NCI-H187 treated with DMSO at 0.1 percent for 48 hours (cell line): ENCODE measurements around the gene MED25.

Experiments
- DNase-seq: peaks from one replicate; lab custom pipeline; 2025; lab: John Stamatoyannopoulos, UW

The MED25 gene

DNA sequence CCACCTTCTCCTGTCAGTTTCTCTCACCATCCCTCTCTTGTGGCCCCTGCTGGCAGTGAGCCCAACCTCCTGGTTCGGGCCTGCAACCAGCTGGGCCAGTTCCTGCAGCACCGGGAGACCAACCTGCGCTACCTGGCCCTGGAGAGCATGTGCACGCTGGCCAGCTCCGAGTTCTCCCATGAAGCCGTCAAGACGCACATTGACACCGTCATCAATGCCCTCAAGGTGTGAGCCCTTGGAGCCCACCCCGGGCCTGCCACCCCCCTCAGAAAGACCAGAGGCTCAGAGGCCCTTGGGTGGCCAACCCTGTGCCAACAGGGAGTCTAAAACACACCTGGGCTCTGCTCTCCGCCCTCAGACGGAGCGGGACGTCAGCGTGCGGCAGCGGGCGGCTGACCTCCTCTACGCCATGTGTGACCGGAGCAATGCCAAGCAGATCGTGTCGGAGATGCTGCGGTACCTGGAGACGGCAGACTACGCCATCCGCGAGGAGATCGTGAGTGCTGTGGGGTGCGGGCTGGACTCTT is 18.8 kb upstream of the MED25 start:
- no peak for DNase-seq

GRCh38 chr19:49799798-49800376 is 18.2 kb upstream of the MED25 start:
- no peak for DNase-seq

DNA sequence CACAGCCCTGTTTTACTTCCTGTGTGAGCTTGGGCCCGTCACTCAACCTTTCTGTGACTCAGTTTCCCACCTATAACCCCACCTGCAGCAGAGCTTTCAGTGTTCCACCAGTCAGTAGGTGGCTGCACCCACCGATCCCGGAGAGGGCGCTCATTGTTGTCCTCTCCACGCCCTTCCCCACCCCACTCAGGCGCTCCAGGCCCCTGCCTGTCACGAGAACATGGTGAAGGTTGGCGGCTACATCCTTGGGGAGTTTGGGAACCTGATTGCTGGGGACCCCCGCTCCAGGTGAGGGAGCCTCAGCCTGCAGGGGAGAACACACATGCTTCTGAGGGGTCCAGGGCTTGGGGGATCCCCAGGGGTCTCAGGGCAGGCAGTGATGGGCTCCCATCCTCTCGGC is 17.3 kb upstream of the MED25 start:
- no peak for DNase-seq

DNA sequence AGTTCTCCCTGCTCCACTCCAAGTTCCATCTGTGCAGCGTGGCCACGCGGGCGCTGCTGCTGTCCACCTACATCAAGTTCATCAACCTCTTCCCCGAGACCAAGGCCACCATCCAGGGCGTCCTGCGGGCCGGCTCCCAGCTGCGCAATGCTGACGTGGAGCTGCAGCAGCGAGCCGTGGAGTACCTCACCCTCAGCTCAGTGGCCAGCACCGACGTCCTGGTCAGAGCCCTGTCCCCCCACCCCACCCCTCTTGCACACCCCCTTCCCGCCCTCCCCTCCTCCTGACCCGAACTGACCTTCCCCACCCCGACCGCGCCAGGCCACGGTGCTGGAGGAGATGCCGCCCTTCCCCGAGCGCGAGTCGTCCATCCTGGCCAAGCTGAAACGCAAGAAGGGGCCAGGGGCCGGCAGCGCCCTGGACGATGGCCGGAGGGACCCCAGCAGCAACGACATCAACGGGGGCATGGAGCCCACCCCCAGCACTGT is 16.6 kb upstream of the MED25 start:
- DNase-seq = no peak

- DNase-seq = no peak
These were observed 16.0 kb upstream of the MED25 start for GRCh38 chr19:49801966-49802661.

GRCh38 chr19:49802836-49803528 is 15.1 kb upstream of the MED25 start:
- no peak for DNase-seq

DNA sequence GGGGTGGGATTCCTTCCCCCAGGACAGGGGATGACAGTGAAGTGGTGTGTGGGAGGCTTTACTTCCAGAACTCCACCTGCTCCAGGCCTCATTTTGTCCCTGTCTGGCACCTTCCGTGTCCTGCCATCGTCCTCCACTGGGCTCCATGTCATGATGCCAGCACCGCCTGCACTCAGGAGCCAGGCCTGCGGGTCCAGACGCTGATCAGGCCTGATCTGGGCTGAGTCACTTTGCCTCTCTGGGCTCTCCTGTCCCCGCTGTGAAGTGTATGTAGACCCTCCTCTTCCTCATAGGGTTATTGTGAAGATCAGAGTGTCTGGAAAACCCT is 14.6 kb upstream of the MED25 start:
- DNase-seq = no peak

DNA sequence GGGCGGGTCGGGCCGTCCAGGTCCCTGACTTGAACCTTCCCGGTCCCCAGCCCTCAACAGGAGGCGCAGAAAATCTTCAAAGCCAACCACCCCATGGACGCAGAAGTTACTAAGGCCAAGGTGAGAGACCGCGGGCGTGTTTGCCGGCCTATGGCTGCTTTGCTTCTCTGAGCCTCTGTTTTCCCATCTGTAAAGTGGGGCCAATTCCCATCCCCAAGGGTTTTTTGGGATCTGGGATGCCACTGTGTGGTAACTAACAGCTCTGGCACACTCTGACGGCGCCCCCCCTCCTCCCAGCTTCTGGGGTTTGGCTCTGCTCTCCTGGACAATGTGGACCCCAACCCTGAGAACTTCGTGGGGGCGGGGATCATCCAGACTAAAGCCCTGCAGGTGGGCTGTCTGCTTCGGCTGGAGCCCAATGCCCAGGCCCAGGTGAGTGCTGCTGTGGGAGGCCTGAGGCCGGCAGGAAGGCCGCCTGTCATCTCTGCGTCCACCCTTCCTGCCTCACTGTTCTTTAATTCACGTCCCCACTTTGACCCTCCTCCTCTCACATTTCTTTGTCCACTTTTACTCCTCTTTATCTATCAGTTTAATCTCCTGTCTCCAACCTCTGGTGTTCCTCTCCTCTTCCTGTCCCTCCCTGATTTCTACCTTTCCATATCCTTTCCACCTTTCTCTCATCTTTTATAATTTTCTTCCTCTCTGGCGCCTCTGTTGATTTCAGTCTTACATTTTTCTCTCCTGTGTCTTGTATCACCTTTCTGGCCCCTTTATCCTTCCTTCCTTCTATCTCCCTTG is 12.1 kb upstream of the MED25 start:
- DNase-seq = no peak

DNA sequence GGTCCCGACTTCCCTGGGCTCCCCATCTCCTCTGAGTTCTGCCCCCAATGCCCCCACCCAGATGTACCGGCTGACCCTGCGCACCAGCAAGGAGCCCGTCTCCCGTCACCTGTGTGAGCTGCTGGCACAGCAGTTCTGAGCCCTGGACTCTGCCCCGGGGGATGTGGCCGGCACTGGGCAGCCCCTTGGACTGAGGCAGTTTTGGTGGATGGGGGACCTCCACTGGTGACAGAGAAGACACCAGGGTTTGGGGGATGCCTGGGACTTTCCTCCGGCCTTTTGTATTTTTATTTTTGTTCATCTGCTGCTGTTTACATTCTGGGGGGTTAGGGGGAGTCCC is 11.5 kb upstream of the MED25 start:
- DNase-seq = no peak

DNA sequence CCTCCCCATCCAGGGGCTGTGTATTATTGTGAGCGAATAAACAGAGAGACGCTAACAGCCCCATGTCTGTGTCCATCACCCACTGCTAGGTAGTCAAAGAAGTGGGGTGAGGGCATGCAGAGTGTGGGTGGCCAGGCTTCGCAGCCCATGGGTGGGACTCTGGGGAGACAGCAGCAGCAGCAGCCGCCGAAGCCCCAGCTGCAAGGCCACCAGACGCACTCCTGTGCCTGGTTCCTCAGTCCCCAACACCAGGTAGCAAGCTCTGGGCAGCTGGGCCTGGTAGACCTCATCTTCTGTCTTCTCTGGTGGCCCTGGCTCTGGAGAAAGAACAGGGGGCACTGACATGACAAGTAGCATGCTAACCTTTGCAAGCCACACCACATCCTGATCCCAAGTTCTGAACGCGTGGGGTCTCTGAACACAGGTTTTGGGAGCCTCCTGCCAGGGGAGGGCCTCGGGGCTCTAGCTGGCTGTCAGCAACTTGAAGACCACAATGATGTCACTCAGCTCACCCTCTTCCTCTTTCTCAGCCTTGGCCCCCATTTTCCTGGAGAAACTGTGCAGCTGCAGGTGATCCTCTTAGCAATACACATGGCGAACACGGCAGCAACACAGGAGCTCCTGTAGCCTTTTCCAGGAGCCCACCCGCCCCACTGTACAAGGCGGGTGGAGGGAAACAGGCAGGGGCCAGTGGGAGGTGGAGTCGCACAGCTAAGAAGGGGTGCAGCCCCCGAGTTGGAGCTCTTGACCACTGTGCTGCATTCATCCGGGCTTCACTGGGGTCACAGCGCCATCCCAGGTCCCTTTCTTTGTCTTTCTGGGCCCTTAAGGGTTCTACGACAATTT is 10.8 kb upstream of the MED25 start:
- DNase-seq = no peak

- DNase-seq = no peak
These were observed 10.0 kb upstream of the MED25 start for GRCh38 chr19:49807904-49808675.

DNA sequence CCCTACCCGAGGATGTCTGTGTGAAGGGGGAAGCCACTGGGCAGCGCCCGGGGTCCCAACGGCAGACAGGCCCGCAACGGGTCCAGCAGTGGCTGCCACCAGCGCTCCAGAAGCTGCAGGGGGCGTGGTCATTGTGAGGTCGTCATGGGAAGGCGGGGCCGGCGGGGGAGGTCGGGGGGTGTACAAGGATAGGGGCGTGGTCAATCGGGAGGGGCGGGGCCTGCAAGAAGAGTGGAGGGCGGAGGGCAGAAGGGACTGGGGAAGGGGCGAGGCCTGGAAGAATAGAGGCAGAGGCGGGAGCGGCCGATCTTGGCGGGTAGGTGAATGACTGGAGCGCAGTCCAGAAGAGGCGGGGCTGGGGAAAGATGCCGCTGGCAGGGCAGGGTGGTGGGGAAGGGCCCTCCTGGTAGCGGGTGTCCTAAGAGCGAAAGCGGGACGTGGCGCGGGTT is 9.4 kb upstream of the MED25 start:
- DNase-seq = peak; percentile 92

DNA sequence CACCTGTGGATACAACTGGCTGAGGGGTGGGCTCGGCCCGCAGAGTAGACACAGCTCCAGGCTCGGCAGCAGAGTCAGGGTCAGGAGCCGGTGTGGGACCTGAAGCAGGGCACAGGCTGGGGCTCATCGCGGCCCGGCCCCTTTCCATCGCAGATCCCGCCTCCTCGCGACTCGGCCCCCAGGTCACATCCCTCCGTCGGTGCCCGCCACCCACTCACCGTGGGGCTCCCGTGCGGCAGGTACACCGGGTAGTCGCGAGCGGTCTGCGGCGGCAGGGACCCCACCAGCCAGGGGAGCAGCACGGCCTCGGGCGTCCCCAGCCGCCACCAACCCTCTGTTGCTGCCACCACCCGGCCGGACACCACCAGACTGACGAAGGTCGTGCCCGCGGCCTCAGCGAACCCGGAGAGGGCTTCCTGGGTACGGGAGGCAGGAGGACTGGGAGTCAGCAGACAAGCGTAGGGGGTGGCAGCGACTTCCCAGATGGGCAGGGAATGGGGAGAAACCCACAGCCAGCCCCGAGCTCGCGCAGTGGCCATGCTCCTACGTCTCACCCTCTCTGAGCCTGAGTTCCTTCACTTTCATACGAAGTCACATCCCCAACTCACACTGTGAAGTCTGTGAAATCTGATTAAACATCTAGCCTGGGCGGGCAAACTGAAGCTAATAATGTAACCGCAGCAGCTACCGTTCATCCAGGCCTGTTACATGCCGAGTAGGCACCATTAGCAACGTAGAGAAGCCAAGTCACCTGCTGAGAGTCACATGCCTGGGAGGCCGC is 8.7 kb upstream of the MED25 start:
- no peak for DNase-seq

GRCh38 chr19:49809941-49810389 is 8.1 kb upstream of the MED25 start:
- DNase-seq = peak; percentile 33

DNA sequence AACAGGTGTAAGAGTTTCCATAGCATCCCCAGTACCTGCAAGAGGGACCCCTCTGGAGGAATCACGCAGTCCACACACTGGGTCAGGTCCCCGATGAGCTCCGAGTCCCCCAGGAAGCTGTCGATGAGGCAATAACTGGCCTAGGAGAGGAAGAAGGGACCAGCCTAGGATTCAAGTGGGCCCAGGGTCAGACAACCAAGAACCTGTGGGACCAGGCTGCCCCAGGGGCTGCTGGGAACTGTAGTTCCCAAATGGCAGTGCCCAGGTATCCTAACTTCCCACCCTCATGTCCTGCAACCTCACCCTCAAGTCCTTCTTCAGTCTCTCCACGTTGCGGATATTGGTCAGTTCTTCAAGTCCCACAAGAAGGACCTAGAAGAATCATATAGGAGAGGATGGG is 6.8 kb upstream of the MED25 start:
- DNase-seq = no peak

GRCh38 chr19:49812452-49812996 is 5.6 kb upstream of the MED25 start:
- DNase-seq = no peak

DNA sequence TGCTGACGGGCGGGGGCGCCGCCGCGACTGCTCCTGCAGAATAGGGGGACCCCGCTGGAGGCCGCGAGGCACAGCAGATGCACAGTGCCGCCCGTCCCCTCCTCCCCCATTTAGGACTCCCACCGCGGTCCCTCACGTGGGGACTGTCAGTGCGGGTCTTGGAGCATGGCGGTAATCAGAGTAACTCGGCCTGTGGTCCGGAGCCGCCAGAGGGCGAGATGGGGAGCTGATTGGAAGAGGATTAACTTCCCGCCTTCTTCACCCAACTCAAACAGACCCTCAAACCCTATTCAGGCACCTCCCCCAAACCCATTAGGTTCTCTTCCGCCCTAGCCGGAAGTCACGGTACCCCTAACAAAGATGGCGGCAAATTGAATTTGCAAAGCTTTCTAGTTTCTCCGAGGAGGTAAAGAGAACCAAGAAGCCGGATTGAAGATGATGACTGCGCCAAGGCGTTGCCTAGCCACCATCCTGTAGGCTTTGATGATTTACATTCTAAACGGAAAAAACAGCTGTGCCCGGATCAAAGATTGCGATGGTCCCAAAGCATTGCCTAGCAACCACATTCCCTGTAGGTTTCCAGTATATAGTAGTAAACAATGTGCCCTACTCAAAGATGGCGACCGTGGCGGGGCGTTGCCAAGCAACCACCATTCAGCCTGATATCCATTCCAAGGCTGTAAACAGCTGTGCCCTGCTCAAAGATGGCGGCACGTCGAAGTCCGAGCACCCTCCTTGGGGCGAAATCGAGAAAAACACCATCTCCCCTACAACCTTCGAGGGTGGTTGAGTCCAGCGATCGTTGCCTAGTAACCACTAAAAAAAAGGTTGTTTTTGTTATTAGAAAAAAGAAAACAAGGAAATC is 4.9 kb upstream of the MED25 start, which contains the start of gene FUZ:
Gene FUZ, minus strand, starts transcription at position 296 of the 865 bp plus-strand sequence. Its CDS starts 186 bp downstream, at position 110.
- DNase-seq = peak; percentile 96

DNA sequence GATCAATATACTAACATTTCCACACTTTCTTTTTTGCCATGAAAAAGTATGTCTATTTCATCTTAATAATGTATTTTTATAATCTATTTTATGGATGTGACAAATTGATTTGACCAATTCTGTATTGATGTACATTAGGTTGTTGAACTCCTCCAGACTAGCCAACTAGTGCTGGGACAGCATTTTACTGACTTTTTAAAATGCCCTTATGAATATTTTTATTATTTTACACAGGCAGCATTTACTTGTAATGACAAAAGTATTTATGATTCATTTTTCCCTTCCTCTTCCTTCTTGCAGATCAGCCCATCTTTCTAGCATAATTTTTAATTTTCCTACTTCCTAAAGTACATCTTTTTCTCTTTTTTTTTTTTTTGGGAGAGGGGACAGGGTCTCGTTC is 4.1 kb upstream of the MED25 start:
- no peak for DNase-seq
